Adrenal gland (tissue), 12 donors: Measurements from ENCODE around the gene FOSL1. TPM values are rescaled to one million over a fixed set of nuclear protein-coding genes. Genes with fewer than 3 reads are reported as not detected.
"Not testable (repeated sequence)": the region's sequence is repeated elsewhere in the genome, so short reads cannot be mapped to it uniquely, and the experiment has no call there.

Experiments
- DNase-seq, 7 donors: peaks; one replicate each; pipeline ENCODE4 v3.0.0-alpha.2; 2019 to 2020
- H3K27ac ChIP-seq, 5 donors: fragments of 200-600 bp; sonication (generic) in 4 of 5; 1 replicate in 3 of 5; 2 replicates in 2 of 5; pipeline versions ENCODE4 v1.5.1 to v1.8.0; 2016 to 2020; ENCODE audit warnings: mild to moderate bottlenecking in 1 of 5
- H3K27me3 ChIP-seq: fragments of 200-600 bp; 2 replicates; pipeline ENCODE4 v1.8.0; 2021
- H3K36me3 ChIP-seq, 2 donors: fragments of 200-600 bp; replicated peaks in 1 of 2; 1 replicate in 1 of 2; 2 replicates in 1 of 2; pipeline versions ENCODE4 v1.5.1 to v1.8.0; 2018 to 2022
- H3K4me1 ChIP-seq, 2 donors: fragments of 200-600 bp; replicated peaks in 1 of 2; 1 replicate in 1 of 2; 2 replicates in 1 of 2; pipeline versions ENCODE4 v1.5.1 to v1.8.0; 2018 to 2021
- H3K4me3 ChIP-seq, 4 donors: fragments of 200-600 bp; sonication (generic) in 3 of 4; one replicate each; pipeline ENCODE4 v1.5.1; 2016 to 2018
- H3K9me3 ChIP-seq, 3 donors: fragments of 200-600 bp; sonication (generic) in 1 of 3; replicated peaks in 1 of 3; 1 replicate in 2 of 3; 2 replicates in 1 of 3; pipeline versions ENCODE4 v1.5.1 to v1.8.0; 2016 to 2021
- POLR2A ChIP-seq, 2 donors: fragments of 450-650 bp; IDR thresholded peaks; one replicate each; pipeline ENCODE4 v1.6.1; 2017; ENCODE audit warnings: antibody characterized with exemption in 2 of 2, mild to moderate bottlenecking in 2 of 2, moderate library complexity in 1 of 2
- WGBS, 4 donors: extraction: QIAGEN DNeasy Blood & Tissue Kit in 2 of 4; methylation state at CpG; one replicate each; pipeline versions ENCODE4 v1.1.5 to v1.1.7; 2013 to 2017; 5-methylcytosine and 5-hydroxymethylcytosine counted together
- intact Hi-C, 2 donors: fragments of 100-400 bp; cut with DNase I; formaldehyde crosslinking; loops; one replicate each; pipeline versions ENCODE4 v1.14.1 to v1.15.0; 2022 to 2023
- polyA plus RNA-seq, 3 donors: library from polyadenylated mRNA; stranded (reverse); fragments of 200-250 nt in 2 of 3; fragments of 350-450 nt in 1 of 3; fragmentation: Illumina TruSeq in 1 of 3; extraction: RNeasy Lipid Tissue Mini Kit (QIAGEN cat#74804) in 1 of 3; gene quantifications; one replicate each; pipeline ENCODE4 v1.2.3, GENCODE V29; 2013 to 2014
- total RNA-seq, 9 donors: library from RNA; depleted of rRNA in 4 of 9; stranded (reverse); fragments of >200 nt in 4 of 9; fragments of 120-200 nt in 1 of 9; fragmentation: NEBNext Ultra II Directional in 1 of 9; extraction: Animal tissue kit (Norgen Biotek cat#: 25700) in 1 of 9; gene quantifications; one replicate each; pipeline versions ENCODE4 v1.1.0 to v1.2.4, GENCODE V29; 2013 to 2023
- TF ChIP-seq, protein P1 (sequence below), 6 experiments: fragments of 450-650 bp in 4 of 6; fragments of 200-600 bp in 2 of 6; sonication (generic) in 1 of 6; IDR thresholded peaks; 1 replicate in 5 of 6; 2 replicates in 1 of 6; pipeline versions ENCODE4 v1.5.1 to v1.8.0; 2016 to 2021; ENCODE audit warnings: antibody characterized with exemption in 6 of 6, mild to moderate bottlenecking in 2 of 6, moderate library complexity in 1 of 6
- donor health status: healthy with polysubstance abuse.
- donor health status: Bipolar disorder and iron deficiency.
- donor health status: DM: yes; HTN: yes; CAD: no.
- donor health status: DM: no; HTN: no; CAD: no.
- donor health status: DM: no; HTN: no; CAD: no.
- donor health status: DM: yes; HTN: yes; CAD: no.

Gene FOSL1
- total and polyA plus RNA-seq, 12 donors = 2.7 to 34.4 (median 5.4) TPM

DNA sequence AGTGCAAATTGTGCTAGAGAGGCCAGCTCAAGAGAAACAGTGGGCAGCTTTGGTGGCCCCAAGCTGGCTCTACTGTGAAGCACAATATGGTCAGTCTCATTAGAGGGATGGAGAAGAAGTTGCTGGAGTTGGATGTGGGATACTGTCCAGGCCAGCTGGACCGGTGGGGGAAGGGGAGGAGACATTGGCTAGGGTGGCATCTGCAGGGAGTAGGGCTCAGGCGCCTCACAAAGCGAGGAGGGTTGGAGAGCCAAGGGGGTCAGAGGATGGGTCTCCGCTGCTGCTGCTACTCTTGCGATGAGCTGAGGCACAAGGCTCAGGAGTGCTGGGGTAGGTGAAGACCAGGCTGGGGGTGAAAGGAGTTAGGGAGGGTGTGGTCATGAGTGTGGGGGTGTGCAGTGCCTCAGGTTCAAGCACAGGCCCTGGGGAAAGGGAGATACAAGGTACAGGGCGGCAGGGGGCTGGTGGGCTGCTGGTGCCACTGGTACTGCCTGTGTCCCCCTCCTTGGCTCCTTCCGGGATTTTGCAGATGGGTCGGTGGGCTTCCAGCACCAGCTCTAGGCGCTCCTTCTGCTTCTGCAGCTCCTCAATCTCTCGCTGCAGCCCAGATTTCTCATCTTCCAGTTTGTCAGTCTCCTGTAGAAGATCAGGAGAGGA lies 7.4 kb downstream of the FOSL1 start:
- no peaks in the 10 kb centered on the region for H3K27me3 ChIP-seq
- peak overlapping the region in 1 of 4 donors; percentile 62 for H3K4me3 ChIP-seq
- intact Hi-C loops = no loop called here
- 75 to 78% (median 78%) methylated on average over 9 to 10 of the region's 10 CpGs for WGBS, 4 donors
- H3K4me1 ChIP-seq = peaks cover 44 to 49% of the 10 kb centered on the region in 2 donors
- no peaks in the 10 kb centered on the region for H3K36me3 ChIP-seq
- TF ChIP-seq, protein P1, sequence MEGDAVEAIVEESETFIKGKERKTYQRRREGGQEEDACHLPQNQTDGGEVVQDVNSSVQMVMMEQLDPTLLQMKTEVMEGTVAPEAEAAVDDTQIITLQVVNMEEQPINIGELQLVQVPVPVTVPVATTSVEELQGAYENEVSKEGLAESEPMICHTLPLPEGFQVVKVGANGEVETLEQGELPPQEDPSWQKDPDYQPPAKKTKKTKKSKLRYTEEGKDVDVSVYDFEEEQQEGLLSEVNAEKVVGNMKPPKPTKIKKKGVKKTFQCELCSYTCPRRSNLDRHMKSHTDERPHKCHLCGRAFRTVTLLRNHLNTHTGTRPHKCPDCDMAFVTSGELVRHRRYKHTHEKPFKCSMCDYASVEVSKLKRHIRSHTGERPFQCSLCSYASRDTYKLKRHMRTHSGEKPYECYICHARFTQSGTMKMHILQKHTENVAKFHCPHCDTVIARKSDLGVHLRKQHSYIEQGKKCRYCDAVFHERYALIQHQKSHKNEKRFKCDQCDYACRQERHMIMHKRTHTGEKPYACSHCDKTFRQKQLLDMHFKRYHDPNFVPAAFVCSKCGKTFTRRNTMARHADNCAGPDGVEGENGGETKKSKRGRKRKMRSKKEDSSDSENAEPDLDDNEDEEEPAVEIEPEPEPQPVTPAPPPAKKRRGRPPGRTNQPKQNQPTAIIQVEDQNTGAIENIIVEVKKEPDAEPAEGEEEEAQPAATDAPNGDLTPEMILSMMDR (IDR thresholded peaks at IDR 0.05) = no peak
- no peak for TF ChIP-seq POLR2A (IDR thresholded peaks at IDR 0.05)
- H3K9me3 ChIP-seq = no peaks in the 10 kb centered on the region
- DNase-seq = peak in 1 of 7 donors; percentile 25
- peak overlapping the region; percentile 26 to 99 (median 96) for H3K27ac ChIP-seq

DNA sequence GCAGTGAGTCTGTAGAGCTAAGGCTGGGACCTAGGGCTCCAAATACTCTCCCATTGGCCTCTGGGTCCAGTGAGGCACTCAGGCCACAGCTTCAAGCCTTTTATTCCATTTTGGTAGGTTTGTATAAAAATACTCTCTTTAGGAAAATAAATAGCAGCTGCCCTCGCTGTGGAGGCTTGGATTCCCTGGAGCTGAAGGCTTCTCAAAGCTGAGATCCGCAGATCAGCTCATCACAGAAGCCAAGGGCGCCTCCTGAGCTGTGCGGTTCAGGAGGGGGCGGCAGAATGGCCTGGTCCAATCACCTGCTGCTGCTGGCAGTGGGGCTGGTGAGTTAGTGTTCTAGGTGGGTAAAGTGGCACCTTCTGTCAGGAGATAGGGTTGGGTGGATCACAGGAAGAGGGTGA lies 8.0 kb downstream of the FOSL1 start:
- H3K36me3 ChIP-seq, H3K9me3 ChIP-seq, intact Hi-C loops, H3K27me3 ChIP-seq: not testable (repeated sequence)
- Histone ChIP-seq H3K27ac (peak overlapping the region; percentile 26 to 99 (median 96)), H3K4me1 (peaks cover 50 to 52% of the 10 kb centered on the region in 2 donors), H3K4me3 (peak overlapping the region in 2 of 4 donors; percentile 53 to 62)
- WGBS, 4 donors = 32 to 41% (median 37%) methylated on average over 4 to 5 of the region's 5 CpGs
- DNase-seq = peak in 1 of 7 donors; percentile 51

GRCh38 chr11:65891219-65892136 lies 8.7 kb downstream of the FOSL1 start:
- peaks cover 0 to 6% of the 10 kb centered on the region in 2 donors for H3K36me3 ChIP-seq
- no peaks in the 10 kb centered on the region for H3K9me3 ChIP-seq
- WGBS, 4 donors = 0 to 3% (median 2%) methylated on average over 5 to 57 of the region's 57 CpGs
- intact Hi-C loops = no loop called here
- DNase-seq = peak in 5 of 7 donors; percentile 45 to 67 (median 51)
- H3K27ac ChIP-seq = peak overlapping the region; percentile 26 to 99 (median 96)
- no peaks in the 10 kb centered on the region for H3K27me3 ChIP-seq
- H3K4me3 ChIP-seq = peak overlapping the region; percentile 10 to 62 (median 44)
- peak; percentile 17 to 74 for TF ChIP-seq POLR2A (IDR thresholded peaks at IDR 0.05)
- TF ChIP-seq, protein P1 (IDR thresholded peaks at IDR 0.05) = peak in 2 of 6 experiments; percentile 18 to 28
- H3K4me1 ChIP-seq = peaks cover 50 to 52% of the 10 kb centered on the region in 2 donors

- Histone ChIP-seq H3K27me3 (no peaks in the 10 kb centered on the region), H3K36me3 (peaks cover 0 to 13% of the 10 kb centered on the region in 2 donors), H3K4me1 (peaks cover 50 to 52% of the 10 kb centered on the region in 2 donors), H3K9me3 (no peaks in the 10 kb centered on the region), H3K4me3 (peak within 1 kb of the TSS; percentile 36 to 62 (median 50)), H3K27ac (peak within 1 kb of the TSS; percentile 26 to 99 (median 96))
- 0 to 8% (median 0%) methylated on average over 2 to 94 of the region's 94 CpGs for WGBS, 4 donors
- peak; percentile 97 to 99 for TF ChIP-seq POLR2A (IDR thresholded peaks at IDR 0.05)
- TF ChIP-seq, protein P1 (IDR thresholded peaks at IDR 0.05) = peak in 2 of 6 experiments; percentile 15 to 24
- peak; percentile 98 to 100 (median 99) for DNase-seq
- intact Hi-C loops = no loop called here
Measured at GRCh38 chr11:65890324-65891218, 9.6 kb downstream of the FOSL1 start, which contains the start of gene CCDC85B. CCDC85B (plus strand) TSS chr11:65890673; CDS start chr11:65890784, 111 bp downstream.
